ENCODE measurements around the gene CLTCL1. TPM values are rescaled to one million over a fixed set of nuclear protein-coding genes. Genes with fewer than 3 reads are reported as not detected.

The CLTCL1 gene
- total RNA-seq, 4 donors from 2014 or later = 5.7 to 11.7 (median 8.4) TPM

GRCh38 chr22:19180740-19181410, 110.6 kb downstream of the CLTCL1 start:
- peaks cover 0 to 35% (median 13%) of the 10 kb centered on the region in 3 donors for H3K4me1 ChIP-seq
- H3K27me3 ChIP-seq = no peaks in the 10 kb centered on the region
- no peak for ATAC-seq
- no peak overlapping the region for H3K27ac ChIP-seq
- 68% methylated on average over 2 of the region's 11 CpGs; no CpG with 5 or more reads in 1 of the 2 donors for WGBS, 2 donors (ENCODE audit: low coverage in 1 of 2)
- H3K36me3 ChIP-seq = peaks cover 0 to 11% of the 10 kb centered on the region in 2 donors
- H3K4me3 ChIP-seq = no peak overlapping the region
- no peaks in the 10 kb centered on the region for H3K9me3 ChIP-seq
- TF ChIP-seq EP300 (IDR thresholded peaks at IDR 0.05) (no peak), POLR2AphosphoS5 (IDR thresholded peaks at IDR 0.05) (no peak), CTCF (IDR thresholded peaks at IDR 0.05) (no peak), POLR2A (IDR thresholded peaks at IDR 0.05) (no peak)

GRCh38 chr22:19180234-19180633, 111.3 kb downstream of the CLTCL1 start:
- no peaks in the 10 kb centered on the region for H3K9me3 ChIP-seq
- peaks cover 0 to 10% of the 10 kb centered on the region in 2 donors for H3K36me3 ChIP-seq
- ATAC-seq = no peak
- peaks cover 0 to 40% (median 13%) of the 10 kb centered on the region in 3 donors for H3K4me1 ChIP-seq
- no peaks in the 10 kb centered on the region for H3K27me3 ChIP-seq
- H3K4me3 ChIP-seq = no peak overlapping the region
- 76% methylated on average over 2 of the region's 9 CpGs; no CpG with 5 or more reads in 1 of the 2 donors for WGBS, 2 donors (ENCODE audit: low coverage in 1 of 2)
- TF ChIP-seq EP300 (IDR thresholded peaks at IDR 0.05) (no peak), POLR2A (IDR thresholded peaks at IDR 0.05) (no peak), CTCF (IDR thresholded peaks at IDR 0.05) (no peak), POLR2AphosphoS5 (IDR thresholded peaks at IDR 0.05) (no peak)
- peak overlapping the region in 1 of 4 donors; percentile 97 for H3K27ac ChIP-seq

GRCh38 chr22:19179497-19180048, 111.9 kb downstream of the CLTCL1 start:
- Histone ChIP-seq H3K36me3 (peaks cover 0 to 10% of the 10 kb centered on the region in 2 donors), H3K4me1 (peaks cover 0 to 46% (median 17%) of the 10 kb centered on the region in 3 donors), H3K27ac (peak overlapping the region; percentile 69 to 99 (median 94)), H3K27me3 (no peaks in the 10 kb centered on the region), H3K4me3 (peak overlapping the region; percentile 76 to 96), H3K9me3 (no peaks in the 10 kb centered on the region)
- TF ChIP-seq POLR2A (IDR thresholded peaks at IDR 0.05) (no peak), CTCF (IDR thresholded peaks at IDR 0.05) (peak in 3 of 4 experiments; percentile 68 to 75 (median 75)), POLR2AphosphoS5 (IDR thresholded peaks at IDR 0.05) (no peak), EP300 (IDR thresholded peaks at IDR 0.05) (no peak)
- ATAC-seq = peak; percentile 73
- WGBS, 2 donors (ENCODE audit: low coverage in 1 of 2) = 7% methylated on average over 6 of the region's 15 CpGs; no CpG with 5 or more reads in 1 of the 2 donors

- H3K9me3 ChIP-seq = no peaks in the 10 kb centered on the region
- H3K36me3 ChIP-seq = peaks cover 0 to 10% of the 10 kb centered on the region in 2 donors
- H3K4me3 ChIP-seq = peak within 1 kb of the TSS; percentile 76 to 96
- TF ChIP-seq CTCF (IDR thresholded peaks at IDR 0.05) (no peak), EP300 (IDR thresholded peaks at IDR 0.05) (no peak), POLR2A (IDR thresholded peaks at IDR 0.05) (peak; percentile 40 to 66), POLR2AphosphoS5 (IDR thresholded peaks at IDR 0.05) (no peak)
- H3K4me1 ChIP-seq = peaks cover 0 to 53% (median 24%) of the 10 kb centered on the region in 3 donors
- 0% methylated on average over 1 of the region's 86 CpGs; no CpG with 5 or more reads in 1 of the 2 donors for WGBS, 2 donors (ENCODE audit: low coverage in 1 of 2)
- ATAC-seq = peak; percentile 91
- H3K27ac ChIP-seq = peak within 1 kb of the TSS; percentile 76 to 99 (median 94)
- H3K27me3 ChIP-seq = no peaks in the 10 kb centered on the region
Measured at GRCh38 chr22:19178657-19179496, 112.6 kb downstream of the CLTCL1 start, which contains the start of gene SLC25A1. SLC25A1 (minus strand) TSS chr22:19178736; CDS start chr22:19178673, 63 bp downstream.
